ENCODE measurements around the gene ARMC8.

Gene ARMC8

GRCh38 chr3:138199851-138200250, 12.8 kb downstream of the ARMC8 start:
- no peak for DNase-seq

DNA sequence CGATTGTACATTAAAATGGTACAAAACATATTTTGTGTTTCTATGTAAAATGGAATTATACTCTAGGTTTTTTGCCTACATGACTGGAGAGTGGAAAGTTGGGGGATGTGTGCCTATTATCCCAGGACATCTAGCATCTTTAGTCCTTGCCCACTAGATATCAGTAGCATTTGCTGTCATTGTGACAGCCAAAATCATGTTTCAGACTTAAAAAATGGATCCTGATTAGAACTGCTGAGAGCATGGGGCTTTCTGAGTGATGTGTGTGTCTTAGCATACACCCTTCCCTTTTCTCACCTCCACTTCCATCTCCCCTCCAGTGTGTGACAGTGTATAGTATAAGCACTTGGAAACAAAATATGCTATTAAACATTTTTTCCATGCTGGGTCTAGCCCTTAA, 13.3 kb downstream of the ARMC8 start:
- DNase-seq, result no peak

DNA sequence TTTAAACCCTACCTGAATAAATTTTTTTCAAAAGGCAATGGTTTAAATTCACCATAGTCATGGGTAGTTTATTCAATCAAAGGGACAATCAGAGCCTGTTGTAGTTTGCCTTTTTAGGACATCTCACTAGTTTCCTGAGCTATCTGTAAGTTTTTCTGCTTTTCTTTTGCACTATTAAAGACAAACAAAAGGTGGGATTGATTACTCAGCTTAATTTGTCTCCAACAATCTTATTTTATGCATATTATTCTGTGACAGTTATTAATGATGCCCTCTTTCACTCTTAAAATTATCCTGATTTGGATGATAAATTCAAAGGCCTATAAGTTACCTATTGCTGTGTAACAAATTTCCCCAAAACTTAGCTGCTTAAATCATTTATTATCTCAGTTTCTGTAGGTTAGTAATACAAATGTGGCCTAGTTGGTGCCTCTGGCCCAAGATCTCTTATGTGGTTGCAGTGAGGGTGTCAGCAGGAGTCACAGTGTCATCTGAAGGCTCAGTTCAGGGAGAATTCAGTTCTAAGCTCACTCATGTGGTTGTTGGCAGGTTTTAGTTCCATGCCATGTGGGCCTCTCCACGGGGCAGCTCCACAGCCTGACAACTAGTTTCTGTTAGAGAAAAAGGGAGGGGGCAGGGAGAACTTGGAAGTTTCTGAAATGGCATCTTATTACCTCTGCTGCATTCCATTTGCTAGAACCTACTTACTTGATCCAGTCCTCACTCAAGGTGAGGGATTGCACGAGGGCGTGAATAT, 16.0 kb downstream of the ARMC8 start:
- DNase-seq, result no peak

GRCh38 chr3:138203938-138204337, 16.8 kb downstream of the ARMC8 start:
- DNase-seq, result no peak

DNA sequence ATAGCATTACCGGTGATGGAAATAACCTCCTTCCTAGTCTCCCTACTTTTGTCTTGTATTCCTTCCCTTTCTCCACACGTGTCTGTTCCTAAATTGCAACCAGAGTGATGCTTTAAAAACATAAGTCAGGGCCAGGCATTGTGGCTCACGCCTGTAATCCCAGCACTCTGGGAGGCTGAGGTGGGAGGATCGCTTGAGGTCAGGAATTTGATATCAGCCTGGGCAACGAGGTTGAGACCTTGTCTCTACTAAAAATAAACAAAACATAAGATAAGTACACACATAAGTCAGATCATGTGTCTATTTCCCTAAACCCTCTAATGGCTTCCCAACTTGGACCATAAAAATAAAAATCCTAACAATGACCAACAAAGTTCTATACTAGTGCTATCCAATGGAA, 18.4 kb downstream of the ARMC8 start:
- DNase-seq, result no peak

DNA sequence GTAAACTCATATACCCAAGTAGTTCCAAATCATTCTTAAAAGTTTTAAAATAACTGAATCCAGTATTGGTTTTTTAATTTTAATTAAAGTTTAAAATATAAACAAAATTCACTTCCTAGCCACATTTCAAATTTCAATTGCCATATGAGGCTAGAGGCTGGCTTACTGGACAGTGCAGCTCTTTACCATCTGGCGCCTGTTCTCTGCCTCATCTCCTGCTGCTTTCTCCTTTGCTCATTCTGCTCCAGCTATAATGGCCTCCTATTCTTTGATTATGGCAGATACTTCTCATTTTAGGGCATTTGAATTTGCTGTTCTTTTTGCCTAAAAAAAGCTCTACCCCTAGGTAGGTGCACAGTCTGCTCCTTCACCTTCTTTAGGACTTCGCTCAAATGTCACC, 19.1 kb downstream of the ARMC8 start:
- DNase-seq, result no peak

GRCh38 chr3:138210528-138210927, 23.4 kb downstream of the ARMC8 start:
- DNase-seq, result no peak

- no peak for DNase-seq
Observed at GRCh38 chr3:138213398-138214085, 26.4 kb downstream of the ARMC8 start.

GRCh38 chr3:138219255-138219654, 32.2 kb downstream of the ARMC8 start:
- DNase-seq, result no peak

DNA sequence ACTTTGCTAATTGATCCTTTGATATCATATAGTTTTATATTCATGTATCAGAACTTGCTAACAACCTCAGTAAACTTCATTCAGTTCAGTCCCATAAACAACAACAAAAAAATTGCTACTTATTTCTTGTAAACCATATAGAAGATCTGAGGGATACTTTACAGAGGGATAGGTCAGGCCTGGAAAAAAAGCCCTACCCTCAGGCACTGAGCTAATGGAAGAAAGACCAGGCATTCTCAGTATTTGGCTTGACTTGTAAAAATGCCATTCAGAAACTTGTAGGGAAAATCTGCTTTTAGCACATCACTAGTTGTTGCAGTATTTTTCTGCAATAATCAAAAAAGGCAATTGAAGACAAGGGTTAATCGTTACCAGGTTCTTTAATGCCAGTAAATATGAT, 33.1 kb downstream of the ARMC8 start:
- no peak for DNase-seq

DNA sequence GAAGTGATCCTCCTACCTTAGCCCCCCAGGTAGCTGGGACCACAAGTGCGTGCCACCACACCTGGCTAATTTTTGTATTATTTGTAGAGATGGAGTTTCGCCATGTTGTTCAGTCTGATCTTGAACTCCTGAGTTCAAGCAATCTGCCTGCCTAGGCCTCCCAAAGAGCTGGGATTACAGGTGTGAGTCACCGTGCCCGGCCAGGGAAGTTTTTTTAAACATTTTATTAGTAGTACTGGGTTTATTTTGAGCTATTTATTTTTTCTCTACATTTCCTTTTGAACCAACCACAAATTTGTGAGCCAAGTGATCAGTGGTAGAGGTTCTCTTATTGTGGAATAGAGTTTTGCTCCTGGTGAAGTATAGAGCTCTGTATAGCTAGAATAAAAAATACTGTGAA, 33.7 kb downstream of the ARMC8 start:
- no peak for DNase-seq

DNA sequence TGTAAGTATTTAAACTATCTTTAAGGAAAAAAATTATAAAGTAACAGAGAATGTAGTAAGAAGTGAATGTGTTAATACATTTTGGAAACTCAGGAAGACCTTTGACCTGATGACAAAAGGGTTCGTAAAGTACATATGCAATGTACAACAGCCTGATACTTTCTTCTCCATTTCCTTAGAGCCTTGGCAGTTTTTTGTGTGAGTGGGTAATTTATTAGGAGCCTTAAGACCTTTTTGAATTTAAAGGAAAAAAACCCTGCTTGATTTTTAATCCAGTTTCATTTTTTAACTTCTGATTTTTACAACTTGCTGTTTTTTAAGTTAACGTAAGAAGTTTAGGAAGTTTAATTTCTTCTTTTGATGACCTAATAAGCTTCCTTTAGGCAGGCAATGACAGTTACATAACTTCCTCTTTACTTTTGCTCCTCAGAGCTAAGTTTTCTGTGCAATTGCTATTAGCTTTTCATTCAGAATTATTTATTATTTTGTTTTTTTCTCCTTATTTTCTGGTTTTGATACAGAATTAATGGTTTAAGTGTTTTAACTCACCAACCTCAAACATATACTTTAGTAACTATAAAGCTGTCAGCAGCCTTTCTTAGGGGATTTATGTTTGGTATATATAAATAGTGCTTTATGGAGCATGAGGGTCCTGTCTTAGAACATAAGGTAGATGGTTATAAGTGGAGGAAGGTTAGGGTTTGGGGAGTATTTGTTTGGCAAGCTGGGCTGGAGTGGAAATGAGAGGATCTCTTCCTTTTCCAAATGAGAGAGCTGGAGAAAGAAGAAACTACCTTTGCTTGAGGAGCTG, 35.2 kb downstream of the ARMC8 start:
- no peak for DNase-seq

DNA sequence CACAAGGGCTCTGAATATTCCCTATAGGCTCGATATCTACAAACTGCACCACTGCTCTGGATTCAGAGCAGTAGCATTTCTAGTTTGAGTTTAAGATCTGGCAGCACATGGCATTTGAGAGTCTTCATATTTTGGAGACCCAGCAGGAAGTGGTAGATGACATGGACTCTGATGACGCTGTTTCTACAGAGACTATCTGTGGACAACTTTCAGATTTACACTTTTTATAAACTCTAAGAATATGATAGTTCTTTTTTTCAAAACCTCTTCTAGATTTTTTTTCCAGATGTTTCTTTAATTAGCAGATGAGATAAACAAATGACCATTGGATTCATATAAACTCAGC, 35.8 kb downstream of the ARMC8 start:
- no peak for DNase-seq

- no peak for DNase-seq
Observed at GRCh38 chr3:138227650-138228049, 40.5 kb downstream of the ARMC8 start.

GRCh38 chr3:138230525-138230924, 43.4 kb downstream of the ARMC8 start:
- no peak for DNase-seq

DNA sequence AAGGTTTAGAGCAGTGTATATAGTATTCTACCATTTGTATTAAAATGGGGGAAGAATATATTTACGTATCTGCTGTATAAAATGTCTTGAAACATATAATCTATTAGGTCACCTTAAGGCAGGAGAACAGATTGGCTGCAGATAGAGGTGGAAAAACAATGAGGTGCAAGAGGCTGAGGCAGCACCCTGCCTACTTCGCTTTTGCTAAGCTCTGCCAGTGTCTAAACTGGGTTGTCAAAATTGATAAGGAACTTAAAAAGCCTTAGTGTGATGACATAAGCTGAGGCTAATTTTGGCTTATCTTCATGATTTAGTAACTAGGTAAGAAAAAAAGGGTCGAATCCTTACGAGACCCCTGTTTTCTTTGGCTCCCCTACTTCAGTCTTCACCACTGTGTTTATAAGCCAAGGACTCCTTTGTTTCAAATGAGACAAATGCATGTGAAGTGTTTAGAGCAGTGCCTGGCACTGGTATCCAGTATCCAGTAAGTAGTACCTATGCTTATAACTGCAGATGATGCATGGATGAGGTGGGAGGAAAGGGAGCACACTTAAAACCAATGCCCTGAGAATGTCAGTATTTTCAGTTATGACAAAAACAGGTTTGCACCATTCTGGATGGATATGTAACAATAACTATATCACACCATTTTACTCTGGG, 45.7 kb downstream of the ARMC8 start:
- no peak for DNase-seq

DNA sequence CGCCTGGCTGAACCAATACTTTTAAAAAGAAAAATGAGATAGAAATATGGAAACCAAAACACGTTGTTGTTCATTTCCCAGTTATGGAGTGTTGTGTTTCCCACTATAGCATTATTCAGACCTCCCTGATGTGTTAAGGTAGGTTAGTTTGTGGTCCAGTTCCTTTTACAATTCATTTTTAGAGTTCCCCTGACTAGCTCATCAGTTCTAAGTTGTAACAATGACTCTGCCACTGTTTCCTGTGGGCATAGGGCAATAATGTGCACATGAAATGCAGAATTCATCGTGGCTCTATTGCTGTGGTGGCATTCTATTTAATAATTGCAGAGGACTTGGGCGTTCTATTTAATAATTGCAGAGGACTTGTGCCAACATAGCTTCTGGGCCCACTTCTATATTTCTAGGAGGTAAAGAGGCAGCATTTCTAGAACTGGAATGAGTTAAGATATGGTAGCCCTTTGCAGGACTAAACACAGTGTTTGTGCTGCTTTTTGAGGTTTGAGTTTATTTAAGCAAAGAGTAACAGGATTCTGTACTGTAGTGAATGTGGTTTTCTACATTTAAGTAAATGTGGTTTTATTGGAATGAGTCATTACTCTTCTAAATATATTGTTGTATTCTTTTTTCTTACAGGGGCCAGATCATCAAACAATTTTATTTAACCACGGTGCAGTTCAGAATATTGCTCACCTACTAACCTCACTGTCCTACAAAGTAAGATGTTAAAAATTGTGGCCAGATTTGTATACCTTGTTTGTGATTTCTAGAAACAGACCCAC, 47.5 kb downstream of the ARMC8 start:
- DNase-seq, result no peak

DNA sequence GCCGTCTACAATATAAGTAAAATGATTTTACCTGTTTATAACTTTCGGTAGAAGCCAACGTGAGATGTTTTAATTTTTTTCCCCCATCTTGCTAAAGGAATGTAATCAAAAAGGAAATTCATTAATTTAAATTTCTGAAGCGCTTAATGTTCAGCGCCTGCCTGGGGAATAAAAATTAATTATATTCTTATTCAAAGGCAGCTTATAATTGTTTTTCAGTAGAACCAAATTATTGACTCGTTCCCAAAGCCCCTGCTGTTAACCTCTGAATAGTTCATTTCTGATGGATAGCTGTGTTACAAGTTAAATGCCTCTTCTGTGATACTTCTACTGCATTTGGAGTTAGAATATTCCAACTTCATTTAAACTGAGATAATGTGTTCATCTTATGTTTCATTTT, 51.6 kb downstream of the ARMC8 start:
- no peak for DNase-seq

- no peak for DNase-seq
Observed at GRCh38 chr3:138241061-138241460, 54.0 kb downstream of the ARMC8 start.

DNA sequence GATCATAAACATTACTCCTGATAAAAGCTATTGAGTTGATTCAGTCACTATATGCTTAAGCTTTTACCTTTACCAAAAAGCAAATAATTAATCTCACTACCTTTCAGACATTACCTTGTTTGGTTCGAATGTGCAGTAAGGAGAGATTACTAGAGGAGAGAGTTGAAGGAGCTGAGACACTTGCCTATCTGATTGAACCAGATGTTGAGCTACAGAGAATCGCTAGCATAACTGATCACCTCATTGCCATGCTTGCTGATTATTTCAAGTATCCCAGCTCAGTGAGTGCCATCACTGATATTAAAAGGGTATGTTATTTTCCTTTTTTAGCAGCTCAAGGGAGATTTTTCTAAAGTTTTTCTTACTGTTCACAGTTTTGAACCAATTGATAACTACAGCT, 54.6 kb downstream of the ARMC8 start:
- no peak for DNase-seq

DNA sequence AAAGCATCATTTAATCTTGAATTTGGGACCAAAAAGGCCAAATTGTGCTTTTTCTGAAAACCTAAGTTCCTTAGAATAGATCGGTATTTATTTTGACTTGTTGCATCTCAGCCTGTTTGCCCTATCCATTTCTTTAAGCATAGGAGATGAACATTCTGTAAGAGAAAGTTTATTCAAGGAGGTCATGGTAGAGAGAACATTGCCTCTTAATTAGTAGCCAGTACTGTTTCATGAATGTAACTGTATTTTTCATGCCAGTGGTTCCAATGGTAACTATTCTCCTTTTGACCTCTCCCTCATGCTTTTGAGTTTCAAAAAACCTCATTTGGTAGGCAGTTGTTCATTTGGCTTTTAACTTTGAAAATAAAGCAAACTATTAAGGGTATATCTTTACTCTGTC, 55.4 kb downstream of the ARMC8 start:
- DNase-seq, result no peak

GRCh38 chr3:138245026-138245425, 57.9 kb downstream of the ARMC8 start:
- DNase-seq, result no peak

- DNase-seq, result no peak
Observed at GRCh38 chr3:138249636-138250035, 62.5 kb downstream of the ARMC8 start.

Measured in activated CD4-positive, alpha-beta T cell treated with anti-CD3 and anti-CD28 coated beads, Interleukin-2, amount 50 U/mL, for 1 hour (primary cell).